ENCODE measurements around the gene BTG4.

The BTG4 gene

DNA sequence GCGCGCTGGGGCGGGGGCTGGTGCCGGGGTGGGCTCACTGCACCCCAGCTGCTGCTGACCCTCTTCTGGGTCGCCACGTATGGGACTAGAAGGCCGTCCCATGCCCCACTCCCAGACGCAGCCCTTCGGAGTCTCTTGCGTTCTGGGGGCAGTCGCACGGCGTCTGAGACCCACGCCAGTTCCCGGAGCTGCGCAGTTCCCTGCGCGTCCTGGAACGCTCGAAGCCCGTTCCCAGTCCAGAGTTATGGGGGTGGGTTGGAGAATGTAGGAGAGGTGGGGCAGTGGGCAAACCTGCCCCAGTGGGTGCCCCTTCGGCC lies 28.7 kb upstream of the BTG4 start:
- Mint-ChIP-seq H3K4me3 (peak overlapping the region; percentile 62), H3K36me3 (peaks cover 5% of the 10 kb centered on the region), H3K27ac (no peak overlapping the region), H3K4me1 (peaks cover 28% of the 10 kb centered on the region), H3K9me3 (no peaks in the 10 kb centered on the region)
- ATAC-seq (no peak), DNase-seq (ENCODE audit: low spot score in 2 of 2) (no peak)

DNA sequence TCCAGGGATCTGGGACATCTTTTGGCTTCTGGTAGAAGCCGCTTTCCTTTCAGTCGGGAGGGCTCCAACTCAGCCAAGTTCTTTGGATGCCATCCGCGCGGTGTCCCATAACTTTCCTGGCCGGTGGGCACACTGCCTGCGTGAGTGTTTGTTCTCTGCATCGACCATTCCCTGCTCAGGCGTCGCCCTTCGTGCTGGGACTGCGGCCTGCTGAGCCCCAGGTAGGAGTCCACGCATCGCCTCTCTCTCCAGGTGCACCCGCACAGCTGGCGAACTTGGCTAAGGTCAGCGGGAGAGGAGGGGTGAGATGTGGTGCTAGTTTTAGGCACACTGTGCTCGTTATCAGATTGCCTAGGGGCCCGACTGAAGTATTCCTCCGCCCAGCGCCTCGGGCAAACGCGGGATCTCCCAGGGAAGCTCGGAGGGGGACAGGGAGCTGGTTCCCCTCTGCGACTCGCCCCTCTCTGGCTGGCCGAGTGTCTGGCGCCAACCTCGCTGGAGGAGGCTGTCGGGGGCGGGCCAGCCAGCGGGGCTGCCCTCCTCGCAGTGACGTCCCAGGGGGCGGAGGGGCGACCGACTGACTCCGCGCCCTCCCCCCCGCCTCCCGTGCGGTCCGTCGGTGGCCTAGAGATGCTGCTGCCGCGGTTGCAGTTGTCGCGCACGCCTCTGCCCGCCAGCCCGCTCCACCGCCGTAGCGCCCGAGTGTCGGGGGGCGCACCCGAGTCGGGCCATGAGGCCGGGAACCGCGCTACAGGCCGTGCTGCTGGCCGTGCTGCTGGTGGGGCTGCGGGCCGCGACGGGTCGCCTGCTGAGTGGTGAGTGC lies 28.1 kb upstream of the BTG4 start, which contains the start of gene LAYN:
Gene LAYN, plus strand, starts transcription at position 607 of the 823 bp plus-strand sequence. Its CDS starts 124 bp downstream, at position 731.
- Mint-ChIP-seq H3K27ac (peak within 1 kb of the TSS; percentile 56), H3K4me3 (peak within 1 kb of the TSS; percentile 62), H3K9me3 (no peaks in the 10 kb centered on the region), H3K36me3 (peaks cover 5% of the 10 kb centered on the region), H3K4me1 (peaks cover 28% of the 10 kb centered on the region)
- peak; percentile 53 for ATAC-seq
- no peak for DNase-seq (ENCODE audit: low spot score in 2 of 2)

DNA sequence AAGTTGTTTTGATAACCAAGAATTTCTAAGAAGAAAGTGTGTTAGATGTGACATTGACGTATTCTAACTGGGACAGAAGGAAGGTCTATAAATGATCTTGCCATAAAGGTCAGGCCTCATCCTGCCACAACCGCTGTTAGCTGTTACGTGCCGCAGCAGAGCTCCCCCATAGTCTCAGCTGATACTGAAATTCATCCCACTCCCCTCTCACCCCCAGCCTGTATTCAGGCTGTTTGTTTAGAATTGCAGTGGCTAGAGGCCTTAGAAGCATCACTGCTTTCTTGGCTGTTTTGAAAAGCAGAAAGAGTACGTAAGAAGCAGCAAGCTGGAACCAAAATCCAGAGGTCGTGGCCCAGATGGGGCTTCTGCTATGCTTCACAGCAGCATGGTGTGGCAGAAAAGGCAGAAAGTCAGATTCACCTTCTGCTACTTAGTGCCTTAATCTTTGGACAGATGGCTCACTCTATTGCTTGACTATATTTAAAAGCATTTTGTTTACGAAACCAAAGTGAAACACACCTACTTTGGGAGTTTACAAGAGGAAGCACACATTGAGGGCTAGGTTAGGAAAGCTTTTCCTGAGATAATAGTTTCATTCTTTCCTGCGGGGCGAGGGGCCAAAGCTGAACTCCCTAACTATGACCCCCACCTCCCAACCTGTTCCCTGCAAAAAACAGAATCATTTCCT lies 27.4 kb upstream of the BTG4 start:
- no peaks in the 10 kb centered on the region for H3K9me3 Mint-ChIP-seq
- H3K4me1 Mint-ChIP-seq: peaks cover 28% of the 10 kb centered on the region
- H3K36me3 Mint-ChIP-seq: peaks cover 3% of the 10 kb centered on the region
- peak overlapping the region; percentile 56 for H3K27ac Mint-ChIP-seq
- ATAC-seq: peak; percentile 71
- DNase-seq (ENCODE audit: low spot score in 2 of 2): no peak
- H3K4me3 Mint-ChIP-seq: peak overlapping the region; percentile 62

DNA sequence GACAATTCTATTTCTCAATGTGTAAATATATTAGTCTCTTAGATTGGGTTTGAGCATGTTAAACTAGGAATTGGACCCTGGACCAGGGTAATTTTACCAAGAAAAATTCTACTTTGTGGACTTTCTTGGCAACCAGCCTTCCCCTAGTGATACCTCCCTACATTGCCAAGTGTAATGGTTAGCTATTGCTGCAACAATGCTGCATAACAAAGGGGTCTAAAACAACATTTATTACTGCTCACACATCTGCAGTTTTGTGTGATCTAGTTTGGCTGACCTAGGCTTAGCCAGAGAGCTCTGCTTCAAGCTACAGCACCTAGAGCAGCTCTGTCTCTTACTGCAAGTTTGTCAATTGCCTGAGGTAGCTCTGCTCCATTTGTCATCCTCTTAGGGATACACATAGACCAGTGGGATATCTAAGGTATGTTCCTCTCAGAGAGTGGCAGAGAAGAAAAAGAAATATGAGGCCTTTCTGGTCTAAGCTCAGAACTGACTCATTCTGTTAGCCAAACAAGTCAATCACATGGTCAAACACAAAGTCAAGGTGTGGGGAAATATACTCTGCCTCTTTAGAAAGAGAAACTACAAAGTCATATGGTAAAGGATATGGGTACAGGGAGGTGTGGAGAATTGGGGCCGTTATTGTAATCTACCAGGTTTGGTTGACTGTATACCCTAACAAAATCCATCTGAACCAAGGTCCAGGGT lies 26.4 kb upstream of the BTG4 start:
- Mint-ChIP-seq H3K27ac (peak overlapping the region; percentile 56), H3K36me3 (no peaks in the 10 kb centered on the region), H3K4me1 (peaks cover 28% of the 10 kb centered on the region), H3K9me3 (no peaks in the 10 kb centered on the region), H3K4me3 (peak overlapping the region; percentile 62)
- DNase-seq (ENCODE audit: low spot score in 2 of 2) (no peak), ATAC-seq (peak; percentile 82)

DNA sequence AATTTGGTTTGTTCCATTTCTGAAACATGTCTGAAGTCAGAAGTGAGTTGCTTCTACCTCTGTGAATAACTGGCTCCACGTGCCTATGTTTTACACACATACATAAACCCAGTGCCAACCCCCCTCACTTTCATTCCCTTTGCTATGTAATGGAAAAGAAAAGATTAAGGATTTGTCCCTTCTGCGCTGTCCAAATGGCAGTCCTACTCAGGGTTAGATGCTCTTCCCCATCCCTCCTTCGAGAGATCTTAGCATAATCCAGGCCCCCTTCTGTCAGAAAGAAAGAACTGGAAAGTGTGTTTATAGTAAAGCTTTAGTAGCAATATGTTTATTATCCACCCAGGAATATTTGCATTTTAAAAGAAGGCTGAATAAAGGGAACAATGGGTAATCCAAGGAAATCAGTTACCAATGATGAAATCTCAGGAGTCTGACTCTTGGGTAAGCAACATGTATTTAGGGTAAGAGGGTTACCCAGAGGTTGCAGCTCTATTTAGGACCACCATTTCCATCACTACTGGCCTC lies 25.2 kb upstream of the BTG4 start:
- ATAC-seq (no peak), DNase-seq (ENCODE audit: low spot score in 2 of 2) (no peak)
- H3K27ac Mint-ChIP-seq: no peak overlapping the region
- H3K36me3 Mint-ChIP-seq: no peaks in the 10 kb centered on the region
- H3K9me3 Mint-ChIP-seq: no peaks in the 10 kb centered on the region
- H3K4me3 Mint-ChIP-seq: no peak overlapping the region
- peaks cover 24% of the 10 kb centered on the region for H3K4me1 Mint-ChIP-seq

DNA sequence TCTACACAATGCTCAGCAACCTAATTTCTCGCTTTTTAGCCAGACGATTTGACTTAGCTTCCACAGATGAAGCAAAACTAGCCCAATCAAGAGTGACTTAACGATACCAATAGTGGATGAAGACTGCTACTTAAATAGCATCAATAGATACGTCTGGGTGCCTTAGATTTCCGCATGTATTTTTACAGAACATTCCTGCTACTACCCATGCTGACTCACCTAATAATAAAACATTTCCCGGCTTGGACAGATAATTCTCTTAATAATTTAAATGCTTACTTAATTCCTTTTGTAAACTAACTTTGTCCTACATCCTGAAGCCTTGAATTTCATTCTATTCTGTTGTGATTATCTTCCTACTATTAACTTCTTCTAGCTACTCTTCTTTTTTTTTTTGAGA lies 23.1 kb upstream of the BTG4 start:
- DNase-seq (ENCODE audit: low spot score in 2 of 2) (no peak), ATAC-seq (no peak)
- Mint-ChIP-seq H3K9me3 (no peaks in the 10 kb centered on the region), H3K27ac (no peak overlapping the region), H3K4me1 (peaks cover 22% of the 10 kb centered on the region), H3K4me3 (no peak overlapping the region), H3K36me3 (no peaks in the 10 kb centered on the region)

DNA sequence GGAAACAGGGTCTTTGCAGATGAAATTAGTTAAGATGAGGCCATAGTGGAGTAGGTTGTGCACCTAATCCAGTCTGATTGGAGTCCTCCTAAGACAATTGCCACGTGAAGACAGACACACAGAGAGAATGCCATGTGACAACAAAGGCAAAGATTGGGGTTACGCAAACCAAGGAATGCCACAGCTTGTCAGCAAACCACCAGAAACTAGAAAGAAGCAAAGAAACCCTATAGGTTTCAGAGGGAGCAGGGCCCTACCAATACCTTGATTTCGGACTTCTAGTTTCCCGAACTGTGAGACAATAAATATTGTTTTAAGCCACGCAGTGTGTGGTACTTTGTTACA lies 20.2 kb upstream of the BTG4 start:
- ATAC-seq: no peak
- Mint-ChIP-seq H3K36me3 (no peaks in the 10 kb centered on the region), H3K4me3 (peak overlapping the region; percentile 16), H3K4me1 (peaks cover 24% of the 10 kb centered on the region), H3K9me3 (no peaks in the 10 kb centered on the region), H3K27ac (no peak overlapping the region)
- DNase-seq (ENCODE audit: low spot score in 2 of 2): no peak

DNA sequence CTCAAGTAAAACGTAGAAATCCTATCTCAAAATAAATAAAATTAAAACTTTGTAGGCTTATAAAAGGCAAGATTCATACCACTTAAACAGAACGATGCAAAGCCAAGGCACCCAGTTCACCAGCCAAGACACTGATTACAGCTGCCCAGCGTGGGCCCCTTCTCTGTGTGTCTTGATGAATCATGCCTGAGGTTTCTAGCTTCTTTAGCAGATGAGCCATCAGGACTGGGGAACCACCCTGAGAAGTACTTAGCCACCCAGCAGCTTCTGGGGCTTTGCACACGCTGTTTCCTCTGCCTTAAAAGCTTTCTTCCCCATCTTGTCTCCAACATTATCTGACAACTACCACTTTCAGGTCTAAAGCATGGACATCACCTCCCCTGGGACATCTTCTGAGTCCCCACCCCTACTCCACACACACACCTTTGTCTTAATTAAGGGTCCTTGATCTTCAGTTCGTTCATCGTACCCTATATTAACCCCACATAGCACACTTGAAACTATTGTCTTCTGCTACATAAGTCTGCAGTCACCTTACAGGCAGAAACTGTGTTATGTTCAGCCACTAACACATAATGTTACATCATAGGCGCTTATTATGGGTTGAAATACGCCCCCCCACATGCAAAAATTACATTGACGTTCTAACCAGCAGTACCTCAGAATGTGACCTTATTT lies 19.6 kb upstream of the BTG4 start:
- Mint-ChIP-seq H3K27ac (no peak overlapping the region), H3K9me3 (no peaks in the 10 kb centered on the region), H3K4me1 (peaks cover 24% of the 10 kb centered on the region), H3K36me3 (no peaks in the 10 kb centered on the region), H3K4me3 (peak overlapping the region; percentile 16)
- peak; percentile 46 to 60 for DNase-seq (ENCODE audit: low spot score in 2 of 2)
- peak; percentile 100 for ATAC-seq

DNA sequence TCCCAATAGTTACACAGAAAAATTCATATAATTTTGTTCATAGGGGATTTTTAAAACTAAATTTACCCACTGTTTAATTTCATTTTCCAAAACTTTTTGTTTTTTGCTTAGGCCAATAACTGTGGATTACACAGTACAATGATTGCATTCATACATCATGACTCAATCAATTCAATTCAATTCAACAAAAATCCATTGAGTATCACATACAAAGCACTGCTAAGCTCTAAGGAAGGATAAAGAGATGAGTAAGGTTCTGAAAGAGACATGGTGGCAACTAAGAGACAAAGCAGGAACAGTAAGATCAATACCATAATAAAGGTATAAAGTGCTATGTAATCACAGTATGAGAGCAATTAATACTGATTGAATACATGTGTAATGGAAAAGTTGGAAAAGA lies 18.9 kb upstream of the BTG4 start:
- Mint-ChIP-seq H3K9me3 (no peaks in the 10 kb centered on the region), H3K27ac (no peak overlapping the region), H3K36me3 (no peaks in the 10 kb centered on the region), H3K4me1 (peaks cover 29% of the 10 kb centered on the region), H3K4me3 (no peak overlapping the region)
- DNase-seq (ENCODE audit: low spot score in 2 of 2): no peak
- ATAC-seq: peak; percentile 50

DNA sequence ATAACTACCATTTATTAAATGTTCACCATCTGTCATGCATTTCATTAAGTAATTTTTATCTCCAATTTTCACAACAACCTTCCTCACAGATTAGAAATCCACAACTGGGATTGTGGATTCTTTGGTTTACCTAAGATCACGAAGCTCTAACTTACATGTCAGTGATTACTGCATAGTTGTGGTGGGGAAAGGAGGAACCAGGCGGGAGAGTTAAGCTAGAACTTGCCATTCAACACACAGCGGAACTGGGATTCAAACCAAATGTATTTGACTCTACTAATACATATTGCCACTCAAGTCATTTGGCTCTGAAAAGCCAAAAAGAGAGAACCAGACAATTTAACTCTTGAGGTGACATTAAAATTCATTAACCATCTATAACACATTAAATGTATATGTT lies 17.9 kb upstream of the BTG4 start:
- Mint-ChIP-seq H3K36me3 (no peaks in the 10 kb centered on the region), H3K4me1 (peaks cover 36% of the 10 kb centered on the region), H3K9me3 (no peaks in the 10 kb centered on the region), H3K27ac (no peak overlapping the region), H3K4me3 (no peak overlapping the region)
- ATAC-seq (no peak), DNase-seq (ENCODE audit: low spot score in 2 of 2) (no peak)

DNA sequence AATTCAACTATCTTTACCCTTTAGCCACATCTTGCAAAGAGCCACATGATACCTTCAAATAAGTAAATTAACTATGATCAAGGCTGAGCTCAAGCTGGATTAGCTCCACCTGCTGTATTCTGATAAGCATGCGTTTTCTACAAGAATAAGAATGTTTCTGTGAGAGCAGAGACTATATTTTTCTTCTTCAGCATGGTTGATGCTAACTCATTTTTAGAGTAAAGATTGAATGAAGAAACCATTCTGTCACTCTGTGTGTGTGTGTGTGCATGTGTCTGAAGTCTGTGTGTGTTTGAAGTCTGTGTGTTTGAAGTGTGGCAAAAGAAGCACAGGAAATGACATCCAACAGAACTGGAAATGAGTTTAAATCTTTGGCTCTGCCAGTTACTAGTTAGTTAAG lies 16.4 kb upstream of the BTG4 start:
- no peaks in the 10 kb centered on the region for H3K36me3 Mint-ChIP-seq
- no peak overlapping the region for H3K4me3 Mint-ChIP-seq
- peaks cover 36% of the 10 kb centered on the region for H3K4me1 Mint-ChIP-seq
- H3K9me3 Mint-ChIP-seq: no peaks in the 10 kb centered on the region
- H3K27ac Mint-ChIP-seq: peak overlapping the region; percentile 14
- ATAC-seq (no peak), DNase-seq (ENCODE audit: low spot score in 2 of 2) (no peak)

DNA sequence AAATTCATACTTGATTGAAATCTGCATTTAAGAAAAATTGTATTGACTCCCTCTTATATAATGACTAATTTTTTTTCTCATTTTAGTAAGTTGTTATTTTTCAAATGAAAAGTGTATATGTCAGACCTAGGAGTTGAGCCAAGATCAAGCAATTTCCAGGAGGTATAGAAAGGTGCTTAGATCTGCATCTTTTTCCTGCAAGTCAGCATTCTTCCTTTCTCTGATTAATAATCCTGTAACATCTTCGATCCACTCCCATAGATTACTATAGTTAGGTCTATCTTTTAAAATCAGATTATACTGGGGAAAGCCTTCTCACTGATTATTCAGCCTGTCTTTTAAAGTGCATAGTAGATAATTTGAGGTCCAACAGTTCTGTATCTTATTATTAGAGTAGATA lies 15.1 kb upstream of the BTG4 start:
- H3K27ac Mint-ChIP-seq: no peak overlapping the region
- ATAC-seq: no peak
- no peaks in the 10 kb centered on the region for H3K36me3 Mint-ChIP-seq
- peaks cover 34% of the 10 kb centered on the region for H3K4me1 Mint-ChIP-seq
- H3K9me3 Mint-ChIP-seq: no peaks in the 10 kb centered on the region
- H3K4me3 Mint-ChIP-seq: no peak overlapping the region
- no peak for DNase-seq (ENCODE audit: low spot score in 2 of 2)

DNA sequence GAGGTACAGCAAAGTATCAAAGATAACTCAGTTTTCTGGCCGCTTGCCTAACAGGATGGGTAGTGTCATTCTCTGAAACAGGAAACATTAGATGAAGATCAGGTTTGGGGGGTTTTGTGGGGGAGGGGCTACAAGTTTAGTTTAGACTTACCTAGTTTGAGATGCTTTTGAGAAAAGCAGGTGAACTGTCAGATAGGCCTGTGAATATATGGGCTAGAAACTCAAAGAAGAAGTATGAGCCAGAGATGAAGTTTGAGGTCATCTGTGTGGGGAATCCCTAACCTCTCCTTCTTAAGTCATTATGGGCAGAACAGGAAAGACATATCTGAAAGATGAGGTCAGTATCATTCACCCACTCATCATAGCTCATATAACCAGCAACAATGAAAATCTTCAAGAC lies 14.3 kb upstream of the BTG4 start:
- H3K36me3 Mint-ChIP-seq: no peaks in the 10 kb centered on the region
- no peak for DNase-seq (ENCODE audit: low spot score in 2 of 2)
- H3K4me1 Mint-ChIP-seq: peaks cover 27% of the 10 kb centered on the region
- H3K27ac Mint-ChIP-seq: no peak overlapping the region
- no peak overlapping the region for H3K4me3 Mint-ChIP-seq
- ATAC-seq: peak; percentile 88
- no peaks in the 10 kb centered on the region for H3K9me3 Mint-ChIP-seq

DNA sequence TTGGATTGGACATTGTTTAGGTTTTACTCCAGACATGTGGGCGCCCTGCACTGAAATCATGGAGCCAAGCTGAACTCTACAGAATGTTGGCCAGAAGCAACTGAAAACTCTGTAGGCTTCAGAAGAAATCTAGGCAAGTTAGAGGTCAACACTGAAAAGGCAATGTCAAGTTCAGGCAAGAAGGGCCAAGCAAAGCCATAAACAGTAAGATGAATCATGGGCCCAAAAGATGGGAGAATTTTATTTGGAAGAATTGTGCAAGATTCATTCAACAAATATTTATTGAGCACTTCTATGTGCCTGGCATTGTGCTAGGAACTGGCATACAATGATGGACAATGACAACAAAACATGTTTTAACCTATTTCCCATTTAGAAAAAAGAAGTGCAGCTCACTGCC lies 13.3 kb upstream of the BTG4 start:
- Mint-ChIP-seq H3K36me3 (no peaks in the 10 kb centered on the region), H3K27ac (no peak overlapping the region), H3K9me3 (no peaks in the 10 kb centered on the region), H3K4me3 (no peak overlapping the region), H3K4me1 (peaks cover 21% of the 10 kb centered on the region)
- DNase-seq (ENCODE audit: low spot score in 2 of 2) (no peak), ATAC-seq (no peak)

DNA sequence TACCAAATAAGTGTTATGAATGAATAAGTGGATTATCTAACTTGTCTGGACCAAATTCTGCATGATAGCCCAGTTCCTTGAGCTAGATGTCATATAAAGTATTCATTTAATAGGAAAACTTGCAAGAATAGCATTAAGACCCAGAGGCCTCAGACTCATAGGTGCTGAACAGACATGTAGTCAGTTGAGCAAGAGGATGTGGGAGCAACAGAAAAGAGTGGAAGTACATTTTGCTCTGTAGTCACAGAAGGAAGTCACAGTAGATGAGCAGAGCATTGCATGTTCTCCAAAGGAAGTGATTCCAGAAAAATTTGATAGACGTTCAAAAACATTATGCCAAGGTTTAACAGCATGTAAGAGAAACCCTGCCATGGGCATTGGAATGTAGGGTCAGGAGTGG lies 11.9 kb upstream of the BTG4 start:
- Mint-ChIP-seq H3K4me1 (peaks cover 19% of the 10 kb centered on the region), H3K27ac (no peak overlapping the region)

More for the DNA sequence above, 11.9 kb upstream of the BTG4 start:
- Mint-ChIP-seq H3K36me3 (no peaks in the 10 kb centered on the region), H3K4me3 (no peak overlapping the region), H3K9me3 (no peaks in the 10 kb centered on the region)
- ATAC-seq (no peak), DNase-seq (ENCODE audit: low spot score in 2 of 2) (no peak)
